ENCODE results near the gene TMEM212. TPM values are rescaled to one million over a fixed set of nuclear protein-coding genes. Genes with fewer than 3 reads are reported as not detected.

The TMEM212 gene
- total RNA-seq, 1 donor from 2014 or later, result not detected

GRCh38 chr3:171878461-171879225 is 35.5 kb downstream of the TMEM212 start:
- Mint-ChIP-seq H3K4me3 (no peak overlapping the region), H3K36me3 (no peaks in the 10 kb centered on the region), H3K27ac (peak overlapping the region; percentile 93), H3K27me3 (ENCODE audit: insufficient read depth, low read depth) (peaks cover 2% of the 10 kb centered on the region), H3K9me3 (no peaks in the 10 kb centered on the region), H3K4me1 (peaks cover 73% of the 10 kb centered on the region)
- Histone ChIP-seq H3K27ac (no peak overlapping the region), H3K36me3 (no peaks in the 10 kb centered on the region), H3K9ac (no peak overlapping the region), H3K79me2 (ENCODE audit: low read depth) (no peaks in the 10 kb centered on the region), H3K4me2 (peak overlapping the region; percentile 39), H3K27me3 (no peaks in the 10 kb centered on the region), H3K9me3 (ENCODE audit: low read depth) (no peaks in the 10 kb centered on the region), H2AFZ (replicated peaks) (no peak overlapping the region), H3K4me1 (peaks cover 30% of the 10 kb centered on the region), H4K20me1 (ENCODE audit: low read depth) (no peaks in the 10 kb centered on the region), H3F3A (ENCODE audit: low read depth) (peaks cover 2% of the 10 kb centered on the region), H3K4me3 (no peak overlapping the region)
- DNase-seq (ENCODE audit: low spot score), result peak; percentile 27
- TF ChIP-seq EZH2 (IDR thresholded peaks at IDR 0.05), result no peak
- TF ChIP-seq, protein P1, sequence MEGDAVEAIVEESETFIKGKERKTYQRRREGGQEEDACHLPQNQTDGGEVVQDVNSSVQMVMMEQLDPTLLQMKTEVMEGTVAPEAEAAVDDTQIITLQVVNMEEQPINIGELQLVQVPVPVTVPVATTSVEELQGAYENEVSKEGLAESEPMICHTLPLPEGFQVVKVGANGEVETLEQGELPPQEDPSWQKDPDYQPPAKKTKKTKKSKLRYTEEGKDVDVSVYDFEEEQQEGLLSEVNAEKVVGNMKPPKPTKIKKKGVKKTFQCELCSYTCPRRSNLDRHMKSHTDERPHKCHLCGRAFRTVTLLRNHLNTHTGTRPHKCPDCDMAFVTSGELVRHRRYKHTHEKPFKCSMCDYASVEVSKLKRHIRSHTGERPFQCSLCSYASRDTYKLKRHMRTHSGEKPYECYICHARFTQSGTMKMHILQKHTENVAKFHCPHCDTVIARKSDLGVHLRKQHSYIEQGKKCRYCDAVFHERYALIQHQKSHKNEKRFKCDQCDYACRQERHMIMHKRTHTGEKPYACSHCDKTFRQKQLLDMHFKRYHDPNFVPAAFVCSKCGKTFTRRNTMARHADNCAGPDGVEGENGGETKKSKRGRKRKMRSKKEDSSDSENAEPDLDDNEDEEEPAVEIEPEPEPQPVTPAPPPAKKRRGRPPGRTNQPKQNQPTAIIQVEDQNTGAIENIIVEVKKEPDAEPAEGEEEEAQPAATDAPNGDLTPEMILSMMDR (IDR thresholded peaks at IDR 0.05), result no peak
- TF ChIP-seq EZH2phosphoT487 (IDR thresholded peaks at IDR 0.05), result no peak

- no peak for DNase-seq (ENCODE audit: low spot score)
- peak overlapping the region; percentile 93 for H3K27ac Mint-ChIP-seq
These were observed 36.3 kb downstream of the TMEM212 start for GRCh38 chr3:171879472-171879871.

DNA sequence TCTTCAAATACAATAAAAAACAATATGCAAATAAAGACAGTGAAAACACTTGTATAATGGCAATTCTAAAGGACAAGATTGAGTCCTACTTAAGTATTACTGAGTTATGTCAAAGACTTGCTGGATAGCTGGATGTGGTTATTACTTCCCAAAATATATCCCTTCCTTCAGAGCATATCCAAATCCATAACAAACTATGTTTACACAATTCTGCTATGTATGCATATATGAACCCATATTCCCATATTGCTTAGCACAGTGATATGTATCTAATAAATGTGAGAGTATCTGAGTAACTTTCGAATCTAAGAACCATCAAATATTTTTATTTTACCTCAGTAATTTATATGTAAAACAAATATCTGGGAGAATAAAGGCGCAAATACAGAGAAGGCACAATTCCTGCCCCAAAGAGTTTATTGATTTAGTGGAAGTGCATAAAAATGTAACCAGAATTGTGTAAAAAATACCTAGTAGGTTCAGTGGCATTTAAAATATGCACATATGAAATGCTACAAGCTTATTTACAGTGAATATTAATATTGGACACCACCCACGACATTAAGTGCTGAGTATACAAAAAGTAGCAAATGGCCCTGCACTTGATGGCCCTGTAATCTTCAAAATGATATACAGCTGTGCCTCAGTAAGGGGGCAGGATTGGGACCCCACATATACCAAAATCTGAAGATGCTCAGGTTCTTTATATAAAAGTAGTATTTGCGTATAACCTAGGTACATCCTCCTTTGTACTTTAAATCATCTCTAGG is 37.1 kb downstream of the TMEM212 start:
- Histone ChIP-seq H3K4me3 (no peak overlapping the region), H3K9me3 (ENCODE audit: low read depth) (no peaks in the 10 kb centered on the region), H3K4me2 (no peak overlapping the region), H3K27me3 (no peaks in the 10 kb centered on the region), H4K20me1 (ENCODE audit: low read depth) (no peaks in the 10 kb centered on the region), H3K36me3 (no peaks in the 10 kb centered on the region), H3K9ac (no peak overlapping the region), H3K4me1 (peaks cover 36% of the 10 kb centered on the region), H3K27ac (no peak overlapping the region), H3K79me2 (ENCODE audit: low read depth) (no peaks in the 10 kb centered on the region), H2AFZ (replicated peaks) (no peak overlapping the region), H3F3A (ENCODE audit: low read depth) (peaks cover 6% of the 10 kb centered on the region)
- TF ChIP-seq EZH2phosphoT487 (IDR thresholded peaks at IDR 0.05), result no peak
- TF ChIP-seq, protein P1 (IDR thresholded peaks at IDR 0.05), result no peak
- TF ChIP-seq EZH2 (IDR thresholded peaks at IDR 0.05), result no peak
- H3K27me3 Mint-ChIP-seq (ENCODE audit: insufficient read depth, low read depth), result peaks cover 2% of the 10 kb centered on the region
- H3K4me3 Mint-ChIP-seq, result no peak overlapping the region
- H3K27ac Mint-ChIP-seq, result peak overlapping the region; percentile 14
- peaks cover 67% of the 10 kb centered on the region for H3K4me1 Mint-ChIP-seq
- H3K9me3 Mint-ChIP-seq, result no peaks in the 10 kb centered on the region
- DNase-seq (ENCODE audit: low spot score), result no peak
- no peaks in the 10 kb centered on the region for H3K36me3 Mint-ChIP-seq

More at GRCh38 chr3:171879472-171879871, 36.3 kb downstream of the TMEM212 start:
- peaks cover 74% of the 10 kb centered on the region for H3K4me1 Mint-ChIP-seq
- Histone ChIP-seq H3F3A (ENCODE audit: low read depth) (peaks cover 6% of the 10 kb centered on the region), H3K4me1 (peaks cover 36% of the 10 kb centered on the region), H3K9ac (no peak overlapping the region), H3K9me3 (ENCODE audit: low read depth) (no peaks in the 10 kb centered on the region), H3K27me3 (no peaks in the 10 kb centered on the region), H3K4me3 (no peak overlapping the region), H4K20me1 (ENCODE audit: low read depth) (no peaks in the 10 kb centered on the region), H3K79me2 (ENCODE audit: low read depth) (no peaks in the 10 kb centered on the region), H3K4me2 (no peak overlapping the region), H2AFZ (replicated peaks) (no peak overlapping the region), H3K27ac (no peak overlapping the region), H3K36me3 (no peaks in the 10 kb centered on the region)
- no peaks in the 10 kb centered on the region for H3K9me3 Mint-ChIP-seq
- TF ChIP-seq, protein P1 (IDR thresholded peaks at IDR 0.05), result no peak
- TF ChIP-seq EZH2 (IDR thresholded peaks at IDR 0.05) (no peak), EZH2phosphoT487 (IDR thresholded peaks at IDR 0.05) (no peak)
- H3K4me3 Mint-ChIP-seq, result no peak overlapping the region
- H3K36me3 Mint-ChIP-seq, result no peaks in the 10 kb centered on the region
- peaks cover 2% of the 10 kb centered on the region for H3K27me3 Mint-ChIP-seq (ENCODE audit: insufficient read depth, low read depth)

All from neural progenitor cell (in vitro differentiated cells).